ENCODE measurements around the gene APCDD1L. TPM values are rescaled to one million over a fixed set of nuclear protein-coding genes. Genes with fewer than 3 reads are reported as not detected.

The APCDD1L gene
- 0.29 TPM for polyA plus RNA-seq (2012; ENCODE audit: insufficient read depth, insufficient read length, low read depth)

- no peaks in the 10 kb centered on the region for H3K36me3 ChIP-seq
- H3K4me1 ChIP-seq = peaks cover 4% of the 10 kb centered on the region; the same call in 1 of the 2 replicates
- no peaks in the 10 kb centered on the region for H3K27me3 ChIP-seq
- no peak within 1 kb of the TSS for H3K4me3 ChIP-seq (ENCODE audit: low read depth, low read length)
- no peak for DNase-seq
- no peaks in the 10 kb centered on the region for H3K9me3 ChIP-seq
- TF ChIP-seq, protein P1, sequence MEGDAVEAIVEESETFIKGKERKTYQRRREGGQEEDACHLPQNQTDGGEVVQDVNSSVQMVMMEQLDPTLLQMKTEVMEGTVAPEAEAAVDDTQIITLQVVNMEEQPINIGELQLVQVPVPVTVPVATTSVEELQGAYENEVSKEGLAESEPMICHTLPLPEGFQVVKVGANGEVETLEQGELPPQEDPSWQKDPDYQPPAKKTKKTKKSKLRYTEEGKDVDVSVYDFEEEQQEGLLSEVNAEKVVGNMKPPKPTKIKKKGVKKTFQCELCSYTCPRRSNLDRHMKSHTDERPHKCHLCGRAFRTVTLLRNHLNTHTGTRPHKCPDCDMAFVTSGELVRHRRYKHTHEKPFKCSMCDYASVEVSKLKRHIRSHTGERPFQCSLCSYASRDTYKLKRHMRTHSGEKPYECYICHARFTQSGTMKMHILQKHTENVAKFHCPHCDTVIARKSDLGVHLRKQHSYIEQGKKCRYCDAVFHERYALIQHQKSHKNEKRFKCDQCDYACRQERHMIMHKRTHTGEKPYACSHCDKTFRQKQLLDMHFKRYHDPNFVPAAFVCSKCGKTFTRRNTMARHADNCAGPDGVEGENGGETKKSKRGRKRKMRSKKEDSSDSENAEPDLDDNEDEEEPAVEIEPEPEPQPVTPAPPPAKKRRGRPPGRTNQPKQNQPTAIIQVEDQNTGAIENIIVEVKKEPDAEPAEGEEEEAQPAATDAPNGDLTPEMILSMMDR (IDR thresholded peaks at IDR 0.05; ENCODE audit: low read depth, low read length) = no peak
Observed at GRCh38 chr20:58515233-58516212, at the start of gene APCDD1L. Gene APCDD1L, minus strand, starts transcription at chr20:58515399. Its CDS starts 692 bp downstream, at chr20:58514707.

DNA sequence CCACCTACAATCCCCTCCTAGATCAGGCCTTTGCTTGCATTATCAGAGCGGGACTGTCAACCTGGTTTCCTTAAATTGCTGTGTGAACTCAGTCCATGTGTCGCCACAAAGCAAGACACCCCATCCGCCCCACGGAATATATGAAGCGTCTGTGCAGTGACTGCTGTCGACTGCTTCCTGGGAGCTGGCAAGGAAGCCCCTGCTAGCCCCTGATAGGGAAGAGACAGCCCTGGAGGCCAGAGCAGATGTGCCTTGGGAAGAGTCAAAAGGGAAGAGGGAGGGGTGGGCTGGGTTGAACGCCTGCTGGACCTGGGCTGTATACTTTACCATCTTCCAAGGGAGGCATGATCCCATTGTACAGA is 44.1 kb upstream of the APCDD1L start:
- no peak overlapping the region for H3K4me3 ChIP-seq (ENCODE audit: low read depth, low read length)
- TF ChIP-seq, protein P1 (IDR thresholded peaks at IDR 0.05; ENCODE audit: low read depth, low read length) = no peak
- H3K9me3 ChIP-seq = no peaks in the 10 kb centered on the region
- H3K36me3 ChIP-seq = no peaks in the 10 kb centered on the region
- H3K27me3 ChIP-seq = no peaks in the 10 kb centered on the region
- DNase-seq = no peak
- no peaks in the 10 kb centered on the region for H3K4me1 ChIP-seq

DNA sequence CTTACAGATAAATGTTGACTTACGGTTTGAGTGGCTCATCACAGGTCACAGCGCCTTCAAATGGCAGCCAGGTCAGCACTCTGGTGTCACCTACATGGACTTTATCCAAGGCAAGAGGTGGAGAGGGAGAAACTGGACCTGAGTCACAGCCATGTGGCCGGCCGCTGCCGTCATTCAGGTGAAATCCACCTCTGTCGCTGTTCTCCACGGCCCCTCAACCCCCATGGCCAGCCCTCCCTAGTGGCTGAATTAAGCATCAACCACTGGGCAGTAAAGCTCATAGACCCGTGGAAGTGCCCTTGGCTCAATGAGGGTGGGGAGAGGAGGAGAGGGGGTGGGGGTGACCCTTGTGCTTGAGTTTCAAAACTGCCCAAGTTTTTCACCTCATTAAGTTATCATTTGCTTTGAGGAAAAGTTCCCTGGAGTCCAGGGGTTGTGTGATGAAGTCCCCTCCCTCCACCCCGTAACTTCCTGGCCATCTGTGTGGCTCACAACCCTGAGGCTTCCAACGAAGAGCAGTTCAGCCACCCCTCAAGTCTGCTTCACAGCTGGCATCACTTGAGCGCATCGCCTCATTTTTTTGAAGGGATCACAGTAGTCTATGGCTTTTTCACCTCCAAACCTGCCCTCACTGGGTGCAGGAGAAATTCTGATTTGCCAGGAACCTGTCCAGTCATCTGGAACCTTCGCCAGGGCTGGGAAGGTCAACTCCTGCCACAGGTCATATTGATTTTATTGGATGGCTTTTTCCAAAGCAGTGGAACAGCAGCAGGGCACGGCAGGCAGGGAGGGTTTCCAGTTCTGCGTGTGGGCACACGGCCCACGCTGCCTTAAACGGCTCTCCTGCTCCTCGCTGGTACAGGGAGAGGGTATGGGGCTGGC is 43.5 kb upstream of the APCDD1L start:
- H3K27me3 ChIP-seq = no peaks in the 10 kb centered on the region
- H3K4me3 ChIP-seq (ENCODE audit: low read depth, low read length) = no peak overlapping the region
- TF ChIP-seq, protein P1 (IDR thresholded peaks at IDR 0.05; ENCODE audit: low read depth, low read length) = no peak
- no peaks in the 10 kb centered on the region for H3K36me3 ChIP-seq
- no peak for DNase-seq
- no peaks in the 10 kb centered on the region for H3K9me3 ChIP-seq
- no peaks in the 10 kb centered on the region for H3K4me1 ChIP-seq

GRCh38 chr20:58557733-58558342 is 42.6 kb upstream of the APCDD1L start:
- TF ChIP-seq, protein P1 (IDR thresholded peaks at IDR 0.05; ENCODE audit: low read depth, low read length) = no peak
- H3K9me3 ChIP-seq = no peaks in the 10 kb centered on the region
- no peak for DNase-seq
- H3K36me3 ChIP-seq = no peaks in the 10 kb centered on the region
- no peaks in the 10 kb centered on the region for H3K4me1 ChIP-seq
- no peaks in the 10 kb centered on the region for H3K27me3 ChIP-seq
- H3K4me3 ChIP-seq (ENCODE audit: low read depth, low read length) = no peak overlapping the region

DNA sequence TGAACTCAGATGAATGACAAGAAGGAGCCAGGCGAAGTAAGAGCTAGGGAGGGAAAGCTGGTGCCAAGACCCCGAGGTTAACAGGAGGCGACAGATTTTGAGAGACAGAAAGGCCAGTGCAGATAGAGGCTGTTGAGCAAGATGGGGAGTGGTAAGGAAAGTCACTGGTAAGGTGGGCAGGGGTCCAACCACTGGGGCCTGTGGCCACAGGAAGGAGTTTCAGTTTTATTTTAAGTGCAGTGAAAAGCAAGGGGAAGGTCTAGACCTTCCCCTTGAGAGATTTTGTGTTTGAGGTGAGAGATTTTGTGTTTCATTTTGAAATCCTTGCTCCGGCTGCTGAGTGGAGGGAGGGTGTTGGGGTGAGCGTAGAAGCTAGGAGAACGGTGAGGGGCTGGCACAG is 41.8 kb upstream of the APCDD1L start:
- TF ChIP-seq, protein P1 (IDR thresholded peaks at IDR 0.05; ENCODE audit: low read depth, low read length) = no peak
- H3K4me3 ChIP-seq (ENCODE audit: low read depth, low read length) = no peak overlapping the region
- no peaks in the 10 kb centered on the region for H3K4me1 ChIP-seq
- H3K9me3 ChIP-seq = no peaks in the 10 kb centered on the region
- no peak for DNase-seq
- no peaks in the 10 kb centered on the region for H3K27me3 ChIP-seq
- H3K36me3 ChIP-seq = no peaks in the 10 kb centered on the region
